GM18499 (cell line): Measurements from ENCODE around the gene FBRSL1.

Experiments used
- ATAC-seq: cut with Tn5 transposase; IDR thresholded peaks from one replicate; pipeline ENCODE4 v1.9.1; 2021; ENCODE audit warnings: moderate number of reproducible peaks; ENCODE audit not compliant: insufficient read depth, unreplicated experiment

Gene FBRSL1

DNA sequence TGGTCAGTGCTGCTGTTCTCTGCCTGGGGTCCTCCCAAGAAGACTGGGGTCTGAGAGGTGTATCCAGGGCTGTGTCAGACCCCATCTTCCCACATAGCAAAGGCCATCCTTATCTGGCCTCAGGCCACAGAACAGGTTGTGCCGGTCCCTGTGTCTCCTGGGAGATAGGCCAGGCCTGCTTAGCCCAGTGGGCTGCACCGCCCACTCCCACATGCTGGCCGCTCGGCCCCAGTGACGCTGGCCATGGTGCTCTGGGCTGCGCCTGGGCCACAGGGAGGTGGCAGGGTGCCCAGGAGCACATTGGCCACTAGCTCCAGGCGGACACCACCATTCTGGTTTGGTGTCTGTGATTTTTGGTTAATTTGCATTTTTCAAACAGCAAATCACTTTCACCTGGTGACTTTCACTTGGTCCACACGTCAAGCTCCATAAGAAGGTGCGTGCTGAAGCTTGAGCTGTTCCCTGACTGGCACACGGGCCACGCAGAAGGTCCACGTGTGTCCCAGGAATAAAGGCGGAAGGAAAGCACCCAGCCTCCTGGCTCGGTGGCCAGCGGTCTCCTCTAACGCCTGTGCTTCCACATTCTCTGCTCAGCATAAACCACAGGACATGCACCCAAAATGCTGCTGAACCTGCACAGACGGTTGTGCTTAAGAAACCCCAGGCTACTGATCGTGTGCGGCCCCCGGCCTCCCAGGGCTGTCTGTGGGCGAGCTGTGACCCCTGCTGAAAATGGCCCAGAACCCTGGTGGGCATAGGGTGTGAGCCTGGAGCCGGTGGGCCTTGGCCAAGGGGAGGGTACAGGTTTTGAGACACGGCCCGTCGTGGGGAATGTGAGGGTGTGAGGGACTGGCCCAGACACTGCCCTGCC lies 4.6 kb downstream of the FBRSL1 start:
- no peak for ATAC-seq

GRCh38 chr12:132495165-132495544 lies 5.2 kb downstream of the FBRSL1 start:
- no peak for ATAC-seq

DNA sequence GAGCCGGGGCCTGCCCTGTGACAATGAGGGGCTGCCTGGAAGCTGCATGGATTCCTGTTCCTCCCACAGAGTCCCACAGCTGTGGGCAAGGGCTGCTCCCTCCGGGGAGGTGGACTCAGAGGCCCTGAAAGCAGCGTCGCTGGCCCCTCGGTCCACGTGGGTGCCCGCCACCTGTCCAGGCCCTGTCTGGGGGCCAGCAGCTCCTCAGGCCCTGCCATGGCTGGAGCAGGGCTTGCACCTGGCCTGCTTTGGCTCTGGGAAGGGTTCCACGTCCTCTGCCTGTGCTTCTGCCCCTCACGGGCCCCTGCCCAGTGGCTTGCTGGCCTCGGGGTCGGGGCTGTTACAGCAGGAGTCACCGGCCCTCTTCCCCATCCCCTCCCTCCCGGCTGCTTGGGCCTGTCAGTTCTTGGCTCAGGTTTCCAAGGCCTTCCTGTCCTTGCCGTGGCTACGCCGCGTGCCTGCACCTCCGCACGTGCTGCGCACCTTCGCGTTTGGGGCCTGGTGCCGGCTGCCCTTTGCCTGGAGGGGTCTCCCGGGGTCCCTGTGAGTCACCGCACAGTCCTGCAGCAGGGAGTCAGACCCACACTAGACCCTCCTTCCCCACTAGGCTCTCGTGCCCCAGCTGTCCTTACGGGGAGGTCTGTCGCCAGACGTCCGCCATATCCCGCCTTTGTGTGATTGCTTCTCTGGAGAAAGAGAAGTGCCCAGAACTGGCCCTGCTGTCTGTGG lies 5.8 kb downstream of the FBRSL1 start:
- ATAC-seq, result no peak

GRCh38 chr12:132496358-132496669 lies 6.4 kb downstream of the FBRSL1 start:
- ATAC-seq, result no peak

GRCh38 chr12:132496710-132497109 lies 6.8 kb downstream of the FBRSL1 start:
- no peak for ATAC-seq

GRCh38 chr12:132497514-132498405 lies 7.8 kb downstream of the FBRSL1 start:
- ATAC-seq, result no peak

DNA sequence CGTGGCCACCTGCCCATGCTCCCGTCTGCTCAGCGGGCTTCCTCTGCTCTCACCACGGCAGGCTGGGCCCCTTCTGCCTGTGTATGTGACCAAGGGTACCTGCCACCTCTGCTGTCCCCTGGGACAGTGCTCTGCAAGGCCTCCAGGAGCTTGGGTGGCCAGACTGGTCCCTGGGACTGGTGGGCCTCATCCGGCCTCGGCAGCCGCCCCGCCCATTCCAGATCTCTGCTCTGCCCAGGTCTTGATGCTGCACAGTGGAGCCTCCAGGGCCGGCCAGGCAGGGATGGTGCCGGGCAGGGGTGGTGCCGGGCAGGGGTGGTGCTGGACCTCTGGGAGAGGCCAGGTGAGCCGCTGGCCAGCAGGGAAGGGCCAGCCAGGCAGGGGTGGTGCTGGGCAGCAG lies 9.0 kb downstream of the FBRSL1 start:
- no peak for ATAC-seq

DNA sequence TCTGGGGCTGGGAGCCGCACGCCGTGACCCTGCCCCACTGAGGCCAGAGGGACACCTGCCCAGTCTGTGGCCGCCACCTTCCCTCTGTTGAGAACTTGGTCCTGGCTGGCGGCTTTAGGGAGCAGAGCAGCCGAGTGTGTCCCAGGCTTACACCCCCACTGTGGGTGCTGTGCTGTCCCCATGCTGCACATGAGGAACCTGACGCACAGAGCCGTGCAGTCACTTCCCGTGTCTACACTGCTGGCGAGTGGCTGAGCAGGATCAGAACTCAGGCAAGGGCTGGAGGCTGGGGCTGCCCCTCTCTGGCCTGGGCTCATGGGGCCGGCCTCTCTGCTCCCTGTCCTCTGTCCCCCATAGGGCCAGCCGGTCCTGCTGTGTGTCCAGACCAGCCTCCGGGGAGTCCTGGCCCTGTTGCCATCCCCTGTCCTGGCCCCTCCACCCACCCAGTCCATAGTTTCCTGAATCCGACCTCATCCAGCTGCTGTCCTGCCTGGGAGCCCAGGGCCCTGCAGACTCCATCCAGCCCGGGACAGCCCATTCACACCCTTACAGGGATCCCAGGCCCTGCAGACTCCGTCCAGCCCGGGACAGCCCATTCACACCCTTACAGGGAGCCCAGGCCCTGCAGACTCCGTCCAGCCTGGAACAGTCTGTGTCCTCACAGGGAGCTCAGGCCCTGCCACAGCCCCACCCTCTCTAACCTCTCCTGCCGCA lies 10.3 kb downstream of the FBRSL1 start:
- ATAC-seq, result no peak

- no peak for ATAC-seq
Observed at GRCh38 chr12:132500856-132501180, 10.9 kb downstream of the FBRSL1 start.

GRCh38 chr12:132501204-132501940 lies 11.4 kb downstream of the FBRSL1 start:
- ATAC-seq, result no peak

- no peak for ATAC-seq
Observed at GRCh38 chr12:132502149-132502881, 12.4 kb downstream of the FBRSL1 start.

DNA sequence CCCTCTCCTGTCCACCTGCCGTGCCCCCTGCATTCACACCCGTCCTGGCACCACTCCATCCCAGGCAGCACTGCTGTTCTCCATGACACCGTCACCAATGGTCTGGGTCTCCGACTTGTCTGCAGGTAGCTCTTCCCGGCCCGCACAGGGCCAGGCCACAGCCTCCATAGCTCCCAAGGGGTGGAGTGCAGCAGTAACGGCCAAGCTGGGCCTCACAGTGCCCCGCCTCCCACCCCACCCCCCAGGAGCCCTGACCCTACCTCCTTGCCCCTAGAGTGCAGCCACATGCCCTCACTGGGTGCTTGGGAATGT lies 12.9 kb downstream of the FBRSL1 start:
- no peak for ATAC-seq

- ATAC-seq, result no peak
Observed at GRCh38 chr12:132503618-132504204, 13.8 kb downstream of the FBRSL1 start.

GRCh38 chr12:132505105-132505851 lies 15.3 kb downstream of the FBRSL1 start:
- ATAC-seq, result no peak

DNA sequence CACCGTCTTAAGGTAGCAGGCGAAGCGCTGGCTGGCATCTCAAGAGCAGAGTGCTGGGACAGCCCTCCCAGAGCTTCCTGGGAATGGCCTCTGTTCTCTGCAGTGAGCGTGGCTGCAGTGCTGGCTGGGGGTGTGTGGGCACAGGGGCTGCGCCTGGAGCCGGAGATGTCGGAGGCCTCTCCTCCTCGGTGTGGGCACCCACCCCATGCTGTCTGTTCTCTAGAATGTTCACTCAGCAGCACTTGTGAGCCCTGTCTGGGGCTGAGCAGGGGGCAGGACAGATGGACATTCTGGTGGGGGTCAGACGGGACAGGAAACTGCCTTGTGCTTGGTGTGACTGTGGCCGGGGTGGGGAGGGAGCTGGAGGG lies 15.9 kb downstream of the FBRSL1 start:
- ATAC-seq, result no peak

- no peak for ATAC-seq
Observed at GRCh38 chr12:132506328-132507160, 16.6 kb downstream of the FBRSL1 start.

DNA sequence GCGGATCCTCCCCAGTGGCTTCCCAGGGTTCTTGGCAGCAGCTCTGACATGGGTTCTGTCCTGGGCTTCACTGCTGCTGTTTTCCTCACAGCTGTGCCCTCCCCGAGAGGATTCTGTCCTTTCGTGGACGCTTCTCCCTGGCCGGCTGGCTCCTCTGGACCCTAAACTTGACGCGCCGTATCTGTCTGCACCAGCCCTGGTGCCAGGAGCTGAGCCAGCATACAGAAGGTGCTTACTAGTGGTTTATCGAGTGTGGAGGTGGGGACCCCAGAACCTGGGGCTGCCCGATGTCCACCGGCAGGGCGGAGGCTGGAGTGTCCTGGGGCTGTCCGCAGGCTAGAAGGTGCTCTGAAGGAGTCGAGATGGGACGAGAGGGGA lies 17.2 kb downstream of the FBRSL1 start:
- ATAC-seq, result no peak
